Panc1 (cell line): ENCODE data around the gene HDAC7.

ENCODE experiments used
- CTCF ChIP-seq: fragments of 450-650 bp; IDR thresholded peaks from 2 replicates; pipeline ENCODE4 v1.5.1; 2017; ENCODE audit warnings: mild to moderate bottlenecking
- POLR2AphosphoS5 ChIP-seq: IDR thresholded peaks from 2 replicates; pipeline ENCODE4 v1.6.1; 2012; ENCODE audit warnings: mild to moderate bottlenecking, low read depth, low read length, moderate library complexity
- TCF7L2 ChIP-seq: IDR thresholded peaks from 2 replicates; pipeline ENCODE4 v1.6.1; 2011; ENCODE audit warnings: mild to moderate bottlenecking, low read depth, low read length, inconsistent platforms

- TF ChIP-seq CTCF (no peak), TCF7L2 (no peak), POLR2AphosphoS5 (no peak)
These were observed 17.8 kb downstream of the HDAC7 start for GRCh38 chr12:47801904-47802246.
